K562 (cell line): ENCODE results near the gene WHAMM. TPM values are rescaled to one million over a fixed set of nuclear protein-coding genes. Genes with fewer than 3 reads are reported as not detected.

Experiments
- CCNT2 ChIP-seq: IDR thresholded peaks from 2 replicates; pipeline ENCODE4 v1.6.1; 2011; ENCODE audit warnings: borderline replicate concordance, low read depth, mild to moderate bottlenecking, moderate library complexity, mixed read lengths, low read length; ENCODE audit not compliant: insufficient read length; ENCODE audit errors: extremely low read depth
- ELF2 ChIP-seq: fragments of 250-450 bp; sonication (Bioruptor Pico); IDR thresholded peaks from 2 replicates; pipeline ENCODE4 v1.5.0; 2021; ENCODE audit warnings: mild to moderate bottlenecking
- ETV1 ChIP-seq: fragments of 450-650 bp; conservative IDR thresholded peaks from 2 replicates; pipeline ENCODE4 v1.6.1; 2016; ENCODE audit warnings: missing genetic modification characterization, control low read depth, low read depth, missing compliant biosample characterization
- FOSL1 ChIP-seq: fragments of 200-800 bp; sonication (Bioruptor generic); conservative IDR thresholded peaks from 2 replicates; pipeline ENCODE4 v1.6.1; 2016; ENCODE audit warnings: missing genetic modification characterization, missing compliant biosample characterization
- GATAD2A ChIP-seq: fragments of 450-650 bp; IDR thresholded peaks from 2 replicates; pipeline ENCODE4 v1.6.1; 2017
- HOMEZ ChIP-seq: fragments of 250-450 bp; sonication (Bioruptor Pico); IDR thresholded peaks from 2 replicates; pipeline ENCODE4 v1.4.0; 2020; ENCODE audit warnings: mild to moderate bottlenecking, moderate library complexity
- KDM2B ChIP-seq: fragments of 250-450 bp; sonication (Bioruptor Pico); IDR thresholded peaks from 2 replicates; pipeline ENCODE4 v1.8.0; 2021; ENCODE audit warnings: mild to moderate bottlenecking, moderate library complexity
- MIER1 ChIP-seq: fragments of 450-650 bp; IDR thresholded peaks from 2 replicates; pipeline ENCODE4 v1.6.1; 2016; ENCODE audit warnings: antibody characterized with exemption, mild to moderate bottlenecking, low read depth
- NR3C1 ChIP-seq: sonication (generic); formaldehyde crosslinking; IDR thresholded peaks from 2 replicates; pipeline ENCODE4 v1.8.1; 2022; ENCODE audit warnings: missing genetic modification reagents
- RBM22 ChIP-seq: fragments of 200-400 bp; formaldehyde crosslinking; IDR thresholded peaks from 2 replicates; pipeline ENCODE4 v1.6.1; 2018; ENCODE audit warnings: low read length, low read depth; ENCODE audit not compliant: poor library complexity, severe bottlenecking
- SRF ChIP-seq, 2 experiments: fragments of 250-450, 450-650 bp in 1 of 2; sonication (Bioruptor Pico) in 1 of 2; sonication (generic) in 1 of 2; formaldehyde crosslinking; IDR thresholded peaks; 2 replicates each; pipeline versions ENCODE4 v1.5.0 to v1.5.1; 2020 to 2022; ENCODE audit warnings: mild to moderate bottlenecking in 1 of 2, missing genetic modification reagents in 1 of 2
- TFAP4 ChIP-seq: sonication (generic); formaldehyde crosslinking; IDR thresholded peaks from 2 replicates; pipeline ENCODE4 v1.8.0; 2022; ENCODE audit warnings: missing genetic modification reagents, mild to moderate bottlenecking, moderate library complexity, borderline replicate concordance
- XRCC5 ChIP-seq: fragments of 200-400 bp; formaldehyde crosslinking; IDR thresholded peaks from 2 replicates; pipeline ENCODE4 v1.6.1; 2017; ENCODE audit warnings: low read depth, mild to moderate bottlenecking, low read length
- ZFP91 ChIP-seq: sonication (generic); formaldehyde crosslinking; IDR thresholded peaks from 2 replicates; pipeline ENCODE4 v1.8.0; 2022; ENCODE audit warnings: mild to moderate bottlenecking, missing genetic modification reagents
- ZMIZ1 ChIP-seq, 2 experiments: fragments of 150-350 bp in 1 of 2; IDR thresholded peaks; 2 replicates each; pipeline ENCODE4 v1.6.1; 2012 to 2016; ENCODE audit warnings: low read depth in 2 of 2, low read length in 2 of 2, mild to moderate bottlenecking in 1 of 2, moderate library complexity in 1 of 2
- ZNF12 ChIP-seq: sonication (generic); formaldehyde crosslinking; IDR thresholded peaks from 2 replicates; pipeline ENCODE4 v1.4.0; 2020; ENCODE audit warnings: mild to moderate bottlenecking, missing genetic modification reagents
- ZNF263 ChIP-seq: sonication (generic); formaldehyde crosslinking; IDR thresholded peaks from 2 replicates; pipeline ENCODE4 v1.8.0; 2022; ENCODE audit warnings: mild to moderate bottlenecking, missing genetic modification reagents, borderline replicate concordance
- ZNF436 ChIP-seq: fragments of 250-450, 450-650 bp; sonication (Bioruptor Pico); formaldehyde crosslinking; IDR thresholded peaks from 2 replicates; pipeline ENCODE4 v1.7.0; 2020; ENCODE audit warnings: mild to moderate bottlenecking
- polyA plus RNA-seq, 8 experiments: library from polyadenylated mRNA; depleted of rRNA in 4 of 8; stranded (reverse) in 5 of 8; unstranded in 3 of 8; fragments of >200 nt; fragmentation: Nextera tagmentation in 2 of 8; fragmentation: Illumina TruSeq in 1 of 8; extraction: Ambion mirVana in 2 of 8; extraction: Trizol in 1 of 8; gene quantifications; 2 replicates each; pipeline versions ENCODE4 v1.2.1 to v1.2.3, GENCODE V29; 2011 to 2014; ENCODE audit warnings: inconsistent platforms in 1 of 8, missing spikeins in 1 of 8
- total RNA-seq, 7 experiments: library from RNA; depleted of rRNA in 6 of 7; stranded (reverse); fragments of >200 nt in 6 of 7; fragmentation: Illumina TruSeq in 2 of 7; extraction: Trizol in 2 of 7; gene quantifications; 2 replicates each; pipeline versions ENCODE4 v1.2.1 to v1.2.3, GENCODE V29; 2011 to 2021; ENCODE audit warnings: low replicate concordance in 1 of 7

Gene WHAMM
- total and polyA plus RNA-seq, 9 of the 15 experiments (the other 6 are each of a cell fraction or from before 2014, with no cell fraction given): 2.0 to 4.8 (median 3.6) TPM

GRCh38 chr15:82809308-82810060 is at the start of gene WHAMM (continued):
- TF ChIP-seq HOMEZ (CRISPR knock-in tag) (no peak), SRF (CRISPR knock-in tag; IDR thresholded peaks at IDR 0.05) (no peak), ELF2 (CRISPR knock-in tag) (no peak), ZNF263 (CRISPR knock-in tag) (no peak; the same call in 1 of the 2 replicates), ETV1 (tag) (no peak), ZFP91 (CRISPR knock-in tag) (no peak), GATAD2A (no peak), ZNF436 (no peak), KDM2B (CRISPR knock-in tag) (no peak), NR3C1 (no peak), RBM22 (no peak), ZNF12 (CRISPR knock-in tag) (no peak), CCNT2 (peak; percentile 57), TFAP4 (CRISPR knock-in tag) (peak; percentile 76), ZMIZ1 (IDR thresholded peaks at IDR 0.05; ENCODE audit: low read depth in 2 of 2, low read length in 2 of 2) (no peak), XRCC5 (no peak), MIER1 (no peak), FOSL1 (tag) (no peak)
